Fibroblast of the aortic adventitia (primary cell): Measurements from ENCODE around the gene CST9L. TPM values are rescaled to one million over a fixed set of nuclear protein-coding genes. Genes with fewer than 3 reads are reported as not detected.

ENCODE experiments used
- DNase-seq: peaks from one replicate; pipeline ENCODE4 v3.0.0-alpha.2; 2010; ENCODE audit warnings: low read depth
- H3K4me3 ChIP-seq: 2 replicates; pipeline ENCODE4 v1.5.1; 2011; ENCODE audit warnings: low read depth, mild to moderate bottlenecking, control low read depth, low read length, moderate library complexity
- total RNA-seq: library from RNA; depleted of rRNA; stranded (reverse); fragments of >200 nt; gene quantifications from 2 replicates; pipeline ENCODE4 v1.2.3, GENCODE V29; 2012; ENCODE audit warnings: low replicate concordance
- TF ChIP-seq, protein P1 (sequence below): IDR thresholded peaks from 2 replicates; pipeline ENCODE4 v1.5.1; 2011; ENCODE audit warnings: mild to moderate bottlenecking, low read length, control low read depth, inconsistent platforms; ENCODE audit not compliant: insufficient read depth

The CST9L gene
- total RNA-seq, 1 donor, result not detected

GRCh38 chr20:23607497-23608245 is 39.4 kb upstream of the CST9L start:
- DNase-seq, result no peak
- H3K4me3 ChIP-seq, result no peak overlapping the region
- TF ChIP-seq, protein P1, sequence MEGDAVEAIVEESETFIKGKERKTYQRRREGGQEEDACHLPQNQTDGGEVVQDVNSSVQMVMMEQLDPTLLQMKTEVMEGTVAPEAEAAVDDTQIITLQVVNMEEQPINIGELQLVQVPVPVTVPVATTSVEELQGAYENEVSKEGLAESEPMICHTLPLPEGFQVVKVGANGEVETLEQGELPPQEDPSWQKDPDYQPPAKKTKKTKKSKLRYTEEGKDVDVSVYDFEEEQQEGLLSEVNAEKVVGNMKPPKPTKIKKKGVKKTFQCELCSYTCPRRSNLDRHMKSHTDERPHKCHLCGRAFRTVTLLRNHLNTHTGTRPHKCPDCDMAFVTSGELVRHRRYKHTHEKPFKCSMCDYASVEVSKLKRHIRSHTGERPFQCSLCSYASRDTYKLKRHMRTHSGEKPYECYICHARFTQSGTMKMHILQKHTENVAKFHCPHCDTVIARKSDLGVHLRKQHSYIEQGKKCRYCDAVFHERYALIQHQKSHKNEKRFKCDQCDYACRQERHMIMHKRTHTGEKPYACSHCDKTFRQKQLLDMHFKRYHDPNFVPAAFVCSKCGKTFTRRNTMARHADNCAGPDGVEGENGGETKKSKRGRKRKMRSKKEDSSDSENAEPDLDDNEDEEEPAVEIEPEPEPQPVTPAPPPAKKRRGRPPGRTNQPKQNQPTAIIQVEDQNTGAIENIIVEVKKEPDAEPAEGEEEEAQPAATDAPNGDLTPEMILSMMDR, result no peak

- H3K4me3 ChIP-seq, result no peak overlapping the region
- TF ChIP-seq, protein P1, result peak; percentile 94
- DNase-seq, result peak; percentile 78
Measured at GRCh38 chr20:23606652-23607049, 38.4 kb upstream of the CST9L start.

DNA sequence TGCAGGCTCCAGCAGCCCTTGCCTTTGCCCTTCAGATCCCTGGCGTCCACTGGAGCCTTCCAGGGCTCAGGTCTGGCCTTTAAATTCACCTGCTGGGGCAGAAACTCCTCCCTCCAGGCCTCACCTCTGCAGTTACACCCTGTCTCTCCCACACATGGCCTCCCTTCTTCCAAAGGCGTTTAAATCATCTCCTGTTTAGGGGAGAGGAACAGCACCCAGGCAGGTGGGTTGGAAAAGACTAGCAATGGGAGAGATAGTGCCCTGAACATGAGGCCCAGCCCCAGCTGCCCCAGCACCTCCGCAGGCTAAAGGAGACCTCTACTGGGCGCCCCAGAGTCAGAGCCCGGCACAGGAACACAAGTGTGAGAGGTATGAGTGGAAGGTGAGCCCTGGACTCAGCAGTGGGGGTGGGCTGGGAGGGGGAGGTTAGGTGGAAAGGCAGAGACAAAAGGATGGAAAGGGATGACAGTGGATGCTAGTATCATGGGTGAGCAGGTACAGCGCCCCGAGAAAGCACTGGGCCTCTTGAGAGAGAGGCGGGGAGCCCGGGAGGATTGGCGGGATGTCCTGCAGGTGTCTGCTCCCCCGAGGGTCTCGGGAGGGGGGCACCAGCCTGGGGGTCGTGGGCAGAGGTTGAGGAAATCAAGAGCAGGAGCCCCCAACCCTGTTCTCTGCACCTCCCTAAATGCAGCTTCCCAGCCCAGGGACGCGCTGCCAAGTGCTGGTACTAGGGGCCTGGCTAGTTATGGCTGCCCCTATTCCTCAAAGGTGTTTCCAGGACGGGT is 37.8 kb upstream of the CST9L start, which contains the start of gene CST9:
TSS of gene CST9 (minus strand) at position 51 of the 785 bp plus-strand sequence. CDS start 53 bp downstream, outside the sequence.
- TF ChIP-seq, protein P1, result no peak
- no peak within 1 kb of the TSS for H3K4me3 ChIP-seq
- DNase-seq, result no peak

DNA sequence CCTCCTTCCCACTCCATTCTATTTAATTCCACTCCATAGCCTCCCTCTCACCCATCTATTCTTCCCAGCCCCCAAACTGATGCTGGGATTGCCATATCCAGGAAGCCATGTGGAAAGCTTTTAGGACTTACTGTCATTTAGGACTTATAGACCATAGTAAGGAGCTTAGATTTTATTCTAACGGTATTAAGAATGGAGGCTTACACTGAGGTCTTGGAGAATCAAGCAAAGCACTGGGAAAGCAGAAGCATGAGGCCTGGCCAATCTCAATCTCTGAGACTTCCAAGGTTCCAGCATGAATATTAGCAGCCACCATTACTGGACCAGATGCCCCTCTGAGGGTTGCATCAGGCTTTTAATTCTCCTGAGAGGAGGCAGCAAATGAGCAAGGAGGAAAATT is 36.0 kb upstream of the CST9L start:
- no peak for DNase-seq
- TF ChIP-seq, protein P1, result no peak
- H3K4me3 ChIP-seq, result no peak overlapping the region

DNA sequence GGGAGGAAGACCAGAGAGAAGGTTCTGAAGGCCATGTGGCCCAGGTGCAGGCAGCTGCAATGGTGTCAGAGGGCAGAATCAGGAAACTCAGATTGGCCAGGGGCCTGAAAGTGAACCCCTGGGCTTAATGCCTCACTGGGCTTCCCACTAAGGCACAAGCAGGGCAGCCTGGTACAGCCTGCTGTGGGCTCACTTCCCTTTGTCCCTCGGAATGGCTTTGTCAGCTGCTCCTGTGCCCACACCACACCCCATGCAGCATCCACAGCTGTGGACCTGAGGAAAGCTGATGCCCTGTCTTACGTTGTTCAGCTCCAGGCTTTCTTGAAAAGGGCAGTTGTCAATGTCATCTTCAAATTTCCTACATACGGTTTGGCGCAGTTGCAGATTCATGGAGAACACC is 35.0 kb upstream of the CST9L start:
- TF ChIP-seq, protein P1, result no peak
- H3K4me3 ChIP-seq, result no peak overlapping the region
- no peak for DNase-seq

DNA sequence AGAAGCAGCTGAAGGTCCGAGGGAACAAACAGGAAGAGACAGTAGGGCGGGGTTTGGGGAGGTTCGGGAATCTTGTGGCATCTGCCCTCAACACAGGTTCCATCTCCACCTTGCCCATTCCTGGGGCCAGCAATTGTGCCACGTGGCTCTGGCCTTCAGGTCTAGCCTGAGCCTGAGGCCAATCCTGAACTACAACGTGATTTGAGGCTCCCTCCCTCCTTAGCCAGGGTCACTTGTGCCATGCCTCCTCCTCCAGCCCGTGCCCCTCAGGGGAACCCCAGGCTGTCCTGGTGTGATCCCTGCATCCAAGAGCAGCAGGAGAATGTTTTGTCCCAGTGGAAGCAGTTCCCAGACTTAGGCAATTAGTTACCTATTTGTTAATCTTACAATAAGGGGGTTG is 34.4 kb upstream of the CST9L start:
- TF ChIP-seq, protein P1, result no peak
- no peak for DNase-seq
- no peak overlapping the region for H3K4me3 ChIP-seq
